Astrocyte of the spinal cord (primary cell): ENCODE results near the gene CACNA1D.
"Not testable (repeated sequence)": the region's sequence is repeated elsewhere in the genome, so short reads cannot be mapped to it uniquely, and the experiment has no call there.

ENCODE experiments used
- DNase-seq: peaks from one replicate; pipeline ENCODE4 v3.0.0; 2011; ENCODE audit warnings: low read depth, low spot score
- H3K4me3 ChIP-seq: 2 replicates; pipeline ENCODE4 v1.5.1; 2011; ENCODE audit warnings: low read depth, mild to moderate bottlenecking, low read length, moderate library complexity
- in situ Hi-C: cut with HindIII; loops from 2 replicates; pipeline ENCODE4 v1.10.0; 2017; ENCODE audit warnings: low sequenced_read_pairs
- TF ChIP-seq, protein P1 (sequence below): IDR thresholded peaks from 2 replicates; pipeline ENCODE4 v1.5.1; 2012; ENCODE audit warnings: low read depth, mild to moderate bottlenecking, low read length, inconsistent platforms

Gene CACNA1D

GRCh38 chr3:53633197-53633787 lies 138.9 kb downstream of the CACNA1D start:
- DNase-seq, result no peak
- in situ Hi-C loops, result no loop called here
- no peak overlapping the region for H3K4me3 ChIP-seq
- TF ChIP-seq, protein P1, sequence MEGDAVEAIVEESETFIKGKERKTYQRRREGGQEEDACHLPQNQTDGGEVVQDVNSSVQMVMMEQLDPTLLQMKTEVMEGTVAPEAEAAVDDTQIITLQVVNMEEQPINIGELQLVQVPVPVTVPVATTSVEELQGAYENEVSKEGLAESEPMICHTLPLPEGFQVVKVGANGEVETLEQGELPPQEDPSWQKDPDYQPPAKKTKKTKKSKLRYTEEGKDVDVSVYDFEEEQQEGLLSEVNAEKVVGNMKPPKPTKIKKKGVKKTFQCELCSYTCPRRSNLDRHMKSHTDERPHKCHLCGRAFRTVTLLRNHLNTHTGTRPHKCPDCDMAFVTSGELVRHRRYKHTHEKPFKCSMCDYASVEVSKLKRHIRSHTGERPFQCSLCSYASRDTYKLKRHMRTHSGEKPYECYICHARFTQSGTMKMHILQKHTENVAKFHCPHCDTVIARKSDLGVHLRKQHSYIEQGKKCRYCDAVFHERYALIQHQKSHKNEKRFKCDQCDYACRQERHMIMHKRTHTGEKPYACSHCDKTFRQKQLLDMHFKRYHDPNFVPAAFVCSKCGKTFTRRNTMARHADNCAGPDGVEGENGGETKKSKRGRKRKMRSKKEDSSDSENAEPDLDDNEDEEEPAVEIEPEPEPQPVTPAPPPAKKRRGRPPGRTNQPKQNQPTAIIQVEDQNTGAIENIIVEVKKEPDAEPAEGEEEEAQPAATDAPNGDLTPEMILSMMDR, result no peak

- TF ChIP-seq, protein P1, result no peak
- in situ Hi-C loops, result no loop called here
- DNase-seq, result no peak
Observed at GRCh38 chr3:53635041-53635440, 140.6 kb downstream of the CACNA1D start.

DNA sequence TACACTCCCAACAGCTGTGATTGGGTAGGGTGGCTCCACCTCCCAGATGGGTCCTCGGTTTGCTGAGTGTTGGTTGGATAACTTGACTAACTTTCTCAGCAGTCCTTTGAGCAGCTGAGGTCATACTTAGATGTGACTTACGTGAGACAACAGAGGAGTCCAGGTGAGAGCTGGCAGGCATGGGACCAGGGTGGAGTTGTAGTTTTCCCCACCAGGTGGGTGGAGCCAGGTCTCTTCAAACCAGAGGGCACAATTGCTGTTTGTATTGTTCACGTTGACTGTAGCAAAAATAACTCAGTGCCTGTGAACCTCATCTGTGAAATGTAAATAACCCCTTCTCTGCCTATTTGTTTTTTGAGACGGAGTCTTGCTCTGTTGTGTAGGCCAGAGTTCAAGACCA lies 144.4 kb downstream of the CACNA1D start:
- H3K4me3 ChIP-seq, in situ Hi-C loops, DNase-seq: not testable (repeated sequence)

More at GRCh38 chr3:53635041-53635440, 140.6 kb downstream of the CACNA1D start:
- no peak overlapping the region for H3K4me3 ChIP-seq

- no peak overlapping the region for H3K4me3 ChIP-seq
- DNase-seq, result no peak
- TF ChIP-seq, protein P1, result no peak
- in situ Hi-C loops, result no loop called here
Observed at GRCh38 chr3:53641397-53641796, 147.0 kb downstream of the CACNA1D start.

- TF ChIP-seq, protein P1, result no peak
- no peak overlapping the region for H3K4me3 ChIP-seq
- in situ Hi-C loops, result no loop called here
- no peak for DNase-seq
Observed at GRCh38 chr3:53642211-53642610, 147.8 kb downstream of the CACNA1D start.

DNA sequence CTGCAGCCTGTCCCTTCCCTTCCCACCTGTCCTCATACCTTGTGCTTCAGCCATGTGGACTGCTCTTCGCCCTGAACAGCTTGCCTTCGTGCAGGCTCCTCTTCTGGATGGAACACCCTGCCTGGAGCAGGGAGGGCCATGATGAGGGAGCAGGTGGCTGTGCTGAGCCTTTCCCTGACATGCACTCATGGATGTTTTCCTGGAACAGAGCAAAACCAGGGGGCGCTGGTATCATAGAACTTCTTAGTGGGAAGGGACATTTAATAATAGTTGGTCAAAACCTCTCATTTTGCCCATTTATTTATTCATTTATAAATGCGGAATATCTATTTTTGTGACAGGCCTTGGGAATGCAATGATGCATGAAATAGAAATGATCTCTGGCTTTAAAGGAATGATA lies 149.3 kb downstream of the CACNA1D start:
- no peak for DNase-seq
- in situ Hi-C loops, result no loop called here
- no peak overlapping the region for H3K4me3 ChIP-seq
- TF ChIP-seq, protein P1, result no peak

DNA sequence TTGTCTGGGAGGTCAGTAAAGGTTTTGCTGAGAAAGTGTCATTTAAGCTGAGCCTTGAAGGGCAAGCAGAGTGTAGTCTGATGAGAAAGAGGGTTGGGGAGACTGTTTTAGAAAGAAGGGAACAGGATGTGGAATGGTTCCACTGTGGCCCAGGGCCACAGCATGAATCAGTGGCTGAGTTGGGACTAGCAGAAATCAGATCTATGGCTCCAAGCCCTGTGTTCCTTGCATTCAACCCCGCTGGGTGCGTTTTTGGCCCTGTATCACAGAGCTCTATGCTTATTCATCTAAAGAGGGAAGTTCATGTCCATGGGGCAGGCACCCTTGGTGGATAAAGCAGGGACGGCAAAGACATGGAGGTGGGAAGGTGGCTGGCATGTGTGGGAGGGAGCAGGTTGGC lies 151.3 kb downstream of the CACNA1D start:
- TF ChIP-seq, protein P1, result no peak
- no peak for DNase-seq
- in situ Hi-C loops, result no loop called here

More for the DNA sequence above, 151.3 kb downstream of the CACNA1D start:
- H3K4me3 ChIP-seq, result no peak overlapping the region
